ENCODE measurements around the gene KNTC1.
A peak's percentile ranks its signal among the peaks of the same experiment; 100 is the strongest.

Gene KNTC1

GRCh38 chr12:122526683-122527477 lies at the start of gene KNTC1, which contains the start of gene RSRC2 (continued):
- TF ChIP-seq ZNF670 (tag by site-specific recombination; IDR thresholded peaks at IDR 0.05; ENCODE audit: low read depth) (no peak), SP3 (tag by site-specific recombination; IDR thresholded peaks at IDR 0.05) (peak; percentile 96), GLIS2 (tag by site-specific recombination; IDR thresholded peaks at IDR 0.05) (peak; percentile 41; the same call in 1 of the 2 replicates), SCRT2 (tag by site-specific recombination; IDR thresholded peaks at IDR 0.05) (peak; percentile 96), ZNF211 (tag by site-specific recombination; IDR thresholded peaks at IDR 0.05; ENCODE audit: low read depth) (no peak), HIC1 (tag by site-specific recombination; IDR thresholded peaks at IDR 0.05) (peak; percentile 80; the same call in 1 of the 2 replicates), ZNF510 (tag by site-specific recombination; IDR thresholded peaks at IDR 0.05; ENCODE audit: insufficient replicate concordance) (no peak), ZNF391 (tag by site-specific recombination; IDR thresholded peaks at IDR 0.05; ENCODE audit: borderline replicate concordance, low read depth) (peak; percentile 89; the same call in 1 of the 2 replicates), ZBTB8A (tag by site-specific recombination; IDR thresholded peaks at IDR 0.05) (peak; percentile 63), ZSCAN16 (tag by site-specific recombination; IDR thresholded peaks at IDR 0.05) (no peak), ZNF398 (tag by site-specific recombination; IDR thresholded peaks at IDR 0.05) (0 out of 2 replicates have a peak, but pooled peaks have one; percentile 8), TCF7L2 (IDR thresholded peaks at IDR 0.05; ENCODE audit: borderline replicate concordance, low read depth, low read length) (no peak), KLF7 (tag by site-specific recombination; IDR thresholded peaks at IDR 0.05; ENCODE audit: borderline replicate concordance) (peak; percentile 98), PATZ1 (tag by site-specific recombination; IDR thresholded peaks at IDR 0.05) (peak; percentile 84), ZSCAN30 (tag by site-specific recombination; IDR thresholded peaks at IDR 0.05) (peak; percentile 72), ZBTB17 (tag by site-specific recombination; IDR thresholded peaks at IDR 0.05) (peak; percentile 86), ZNF335 (tag by site-specific recombination; conservative IDR thresholded peaks at IDR 0.05) (peak; percentile 75), ZNF311 (tag by site-specific recombination; IDR thresholded peaks at IDR 0.05; ENCODE audit: borderline replicate concordance) (no peak), GLI4 (tag by site-specific recombination; IDR thresholded peaks at IDR 0.05) (0 out of 2 replicates have a peak, but pooled peaks have one; percentile 71), ZBTB11 (tag by site-specific recombination; conservative IDR thresholded peaks at IDR 0.05; ENCODE audit: low read depth) (peak; percentile 95), ZNF561 (tag by site-specific recombination; IDR thresholded peaks at IDR 0.05; ENCODE audit: borderline replicate concordance) (peak; percentile 75), ZSCAN4 (tag by site-specific recombination; IDR thresholded peaks at IDR 0.05) (0 out of 2 replicates have a peak, but pooled peaks have one; percentile 18), ZNF354C (tag by site-specific recombination; IDR thresholded peaks at IDR 0.05; ENCODE audit: borderline replicate concordance, low read depth) (no peak), ZNF660 (tag by site-specific recombination; IDR thresholded peaks at IDR 0.05) (peak; percentile 78), ZNF426 (tag by site-specific recombination; IDR thresholded peaks at IDR 0.05) (no peak), TRIM28 (IDR thresholded peaks at IDR 0.05; ENCODE audit: borderline replicate concordance, low read length) (0 out of 2 replicates have a peak, but pooled peaks have one; percentile 24), ZNF423 (tag by site-specific recombination; IDR thresholded peaks at IDR 0.05) (no peak; the same call in 1 of the 2 replicates)
